Amniotic stem cell (primary cell): ENCODE data around the gene OR4M1.
"Not testable (repeated sequence)": the region's sequence is repeated elsewhere in the genome, so short reads cannot be mapped to it uniquely, and the experiment has no call there.

ENCODE experiments used
- DNase-seq: peaks from one replicate; lab custom pipeline; 2025; lab: John Stamatoyannopoulos, UW

The OR4M1 gene

DNA sequence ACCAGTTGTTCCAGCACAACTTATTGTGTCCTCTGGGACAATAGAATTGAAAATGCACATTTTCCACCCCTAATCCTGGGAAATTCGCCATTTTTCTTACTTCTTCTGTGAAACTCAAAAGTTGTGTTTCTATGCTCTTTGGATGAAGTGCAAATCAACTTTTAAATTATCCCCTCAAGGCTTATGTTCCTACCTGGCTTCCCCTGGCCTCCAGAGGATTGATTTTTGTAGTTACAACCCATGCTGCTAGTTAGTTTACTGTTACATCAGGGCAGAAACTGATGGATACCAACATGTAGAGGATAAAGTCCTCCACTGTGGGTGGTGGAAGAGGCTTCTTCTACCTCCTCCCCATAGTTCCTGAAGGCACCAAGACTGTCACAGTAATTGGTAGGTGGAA, at the start of gene OR4M1:
Gene OR4M1, plus strand, starts transcription at position 301 of the 400 bp plus-strand sequence. CDS start 6,819 bp downstream, outside the sequence.
- DNase-seq = not testable (repeated sequence)

DNA sequence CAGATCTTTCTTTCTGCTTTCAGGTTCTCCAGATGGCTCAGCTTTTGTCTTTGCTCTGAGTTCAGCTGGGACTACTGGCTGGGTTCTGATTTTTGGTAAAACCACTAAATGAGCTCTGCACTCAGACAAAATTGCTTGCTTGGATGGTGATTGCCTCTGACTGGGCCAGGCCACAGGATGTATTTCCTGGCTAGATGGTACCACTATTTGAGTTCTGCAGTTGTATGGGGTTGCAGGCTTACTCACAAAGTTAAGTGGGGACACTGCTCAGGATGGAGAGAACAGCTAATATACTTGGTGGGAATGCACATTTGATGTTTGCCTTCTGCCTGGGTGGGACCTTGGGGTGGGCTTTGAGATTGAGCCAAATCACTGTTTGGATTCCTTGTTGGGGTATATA, 43.9 kb upstream of the OR4M1 start:
- no peak for DNase-seq

- no peak for DNase-seq
Measured at GRCh38 chr14:19729763-19730162, 43.5 kb upstream of the OR4M1 start.

DNA sequence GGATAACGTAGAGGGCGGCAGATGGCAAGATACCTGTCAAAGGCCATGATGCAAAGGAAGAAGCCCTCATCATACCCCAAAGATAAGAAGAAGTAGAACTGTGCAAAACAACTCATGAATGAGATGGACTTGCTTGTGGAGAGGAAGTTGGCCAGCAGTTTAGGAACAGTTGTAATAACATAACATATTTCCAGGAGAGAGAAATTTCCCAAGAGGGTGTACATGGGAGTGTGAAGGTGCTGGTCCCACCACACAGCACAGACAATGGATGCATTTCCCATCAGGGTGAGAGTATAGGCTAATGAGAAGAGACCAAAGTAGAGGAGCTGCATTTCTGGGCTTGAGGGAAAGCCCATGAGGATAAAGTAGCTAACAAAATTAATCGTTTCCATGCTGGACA, 39.4 kb upstream of the OR4M1 start:
- not testable (repeated sequence) for DNase-seq

- DNase-seq = no peak
Measured at GRCh38 chr14:19743256-19743655, 30.0 kb upstream of the OR4M1 start, which contains the start of gene OR4Q3. Gene OR4Q3 (plus strand): TSS chr14:19743571.

DNA sequence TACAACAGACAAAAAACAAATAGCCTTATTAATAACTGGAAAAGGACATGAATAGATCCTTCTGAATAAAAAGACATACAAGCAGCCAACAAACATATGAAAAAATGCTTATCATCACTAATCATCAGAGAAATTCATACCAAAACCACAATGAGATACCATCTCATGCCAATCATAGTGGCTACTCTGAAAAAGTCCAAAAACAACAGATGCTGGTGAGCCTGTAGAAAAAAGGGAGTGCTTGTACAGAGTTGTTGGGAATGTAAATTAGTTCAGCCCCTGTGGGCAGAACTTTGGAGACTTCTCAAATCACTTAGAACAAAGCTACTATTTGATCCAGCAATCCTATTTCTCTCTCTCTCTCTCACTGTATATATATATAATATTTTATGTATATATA, 21.0 kb upstream of the OR4M1 start:
- DNase-seq = not testable (repeated sequence)

GRCh38 chr14:19754172-19754571, 19.1 kb upstream of the OR4M1 start:
- DNase-seq = no peak

DNA sequence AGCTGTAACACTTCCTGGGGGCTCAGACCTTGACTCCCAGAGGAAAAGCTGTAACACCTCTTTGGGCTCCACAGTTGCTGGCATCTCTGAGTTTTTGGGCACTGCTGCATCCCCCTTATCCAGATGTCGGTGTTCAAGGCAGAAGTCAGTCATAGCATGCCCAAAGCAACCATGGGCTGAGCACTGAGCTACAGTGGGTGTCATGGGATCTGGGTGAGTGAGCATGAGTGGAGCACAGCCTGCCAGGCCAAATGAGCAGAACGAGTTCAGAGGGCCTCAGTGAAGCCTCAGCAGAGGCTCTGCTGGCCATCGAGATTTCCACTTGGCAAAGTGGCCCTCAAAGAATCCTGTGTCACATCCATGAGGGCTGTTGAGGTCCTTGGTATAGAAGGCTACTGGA, 1.8 kb upstream of the OR4M1 start:
- DNase-seq = not testable (repeated sequence)

- DNase-seq = no peak
Measured at GRCh38 chr14:19771895-19772430, 1.3 kb upstream of the OR4M1 start.

DNA sequence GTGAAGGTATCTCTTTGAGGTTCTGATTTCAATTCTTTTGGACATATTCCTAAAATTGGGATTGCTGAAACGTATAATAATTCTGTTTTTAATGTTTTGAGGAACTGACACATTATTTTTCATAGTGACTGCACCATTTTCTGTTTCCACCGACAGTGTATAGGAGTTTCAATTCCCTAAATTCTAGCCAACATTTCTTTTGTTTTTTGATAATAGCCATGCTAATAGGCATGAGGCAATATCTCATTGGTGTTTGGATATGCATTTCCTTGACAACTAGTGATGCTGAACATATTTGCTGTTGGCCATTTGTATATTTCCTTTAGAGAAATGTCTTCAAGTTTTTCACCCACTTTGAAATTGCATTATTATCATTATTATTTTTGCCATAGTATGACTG, 850 bp upstream of the OR4M1 start:
- not testable (repeated sequence) for DNase-seq

- DNase-seq = no peak
Measured at GRCh38 chr14:19775587-19775986, 2.3 kb downstream of the OR4M1 start.

- not testable (repeated sequence) for DNase-seq
Measured at GRCh38 chr14:19785848-19786247, 12.5 kb downstream of the OR4M1 start.

DNA sequence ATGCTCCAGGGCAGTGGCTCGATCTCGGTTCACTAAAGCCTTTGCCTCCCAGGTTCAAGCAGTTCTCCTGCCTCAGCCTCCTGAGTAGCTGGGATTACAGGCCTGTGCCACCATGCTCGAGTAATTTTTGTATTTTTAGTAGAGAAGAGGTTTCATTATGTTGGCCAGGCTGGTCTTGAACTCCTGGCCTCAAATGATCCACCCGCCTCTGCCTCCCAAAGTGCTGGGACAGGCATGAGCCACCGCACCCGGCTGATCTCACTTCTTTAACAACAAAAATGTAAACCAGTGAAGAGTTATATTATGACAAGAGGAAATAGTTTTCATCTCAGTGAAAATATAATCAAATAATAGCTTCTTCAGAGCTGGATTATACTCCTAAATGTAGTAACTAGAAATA, 14.0 kb downstream of the OR4M1 start:
- DNase-seq = not testable (repeated sequence)

GRCh38 chr14:19788150-19788549, 14.8 kb downstream of the OR4M1 start:
- not testable (repeated sequence) for DNase-seq

DNA sequence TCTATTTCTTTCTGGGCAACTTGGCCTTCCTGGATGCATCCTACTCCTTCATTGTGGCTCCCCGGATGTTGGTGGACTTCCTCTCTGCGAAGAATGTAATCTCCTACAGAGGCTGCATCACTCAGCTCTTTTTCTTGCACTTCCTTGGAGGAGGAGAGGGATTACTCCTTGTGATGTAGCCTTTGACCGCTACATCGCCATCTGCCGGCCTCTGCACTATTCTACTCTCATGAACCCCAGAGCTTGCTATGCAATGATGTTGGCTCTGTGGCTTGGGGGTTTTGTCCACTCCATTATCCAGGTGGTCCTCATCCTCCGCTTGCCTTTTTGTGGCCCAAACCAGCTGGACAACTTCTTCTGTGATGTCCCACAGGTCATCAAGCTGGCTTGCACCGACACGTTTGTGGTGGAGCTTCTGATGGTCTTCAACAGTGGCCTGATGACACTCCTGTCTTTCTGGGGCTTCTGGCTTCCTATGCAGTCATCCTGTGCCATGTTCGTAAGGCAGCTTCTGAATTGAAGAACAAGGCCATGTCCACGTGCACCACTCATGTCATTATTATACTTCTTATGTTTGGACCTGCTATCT, 23.3 kb downstream of the OR4M1 start:
- not testable (repeated sequence) for DNase-seq

DNA sequence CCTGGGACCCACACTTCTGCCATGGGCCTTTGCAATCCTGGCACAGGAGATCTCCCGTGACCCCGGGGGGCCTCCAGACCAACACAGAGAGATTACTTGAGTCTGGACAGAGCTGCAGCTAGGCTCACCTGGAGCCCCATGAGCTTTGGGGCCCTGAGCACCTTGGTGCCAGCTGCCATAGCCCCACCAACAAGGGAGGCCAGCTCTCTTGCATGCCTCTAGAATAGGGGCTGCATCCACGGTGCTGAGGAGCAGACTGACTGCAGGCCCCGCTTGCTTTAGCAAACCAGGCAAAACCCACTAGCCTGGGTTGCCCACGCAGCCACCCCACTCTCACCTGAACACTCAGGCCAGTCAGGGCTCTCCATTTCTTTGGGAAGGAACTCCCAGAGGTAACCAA, 26.6 kb downstream of the OR4M1 start:
- no peak for DNase-seq

DNA sequence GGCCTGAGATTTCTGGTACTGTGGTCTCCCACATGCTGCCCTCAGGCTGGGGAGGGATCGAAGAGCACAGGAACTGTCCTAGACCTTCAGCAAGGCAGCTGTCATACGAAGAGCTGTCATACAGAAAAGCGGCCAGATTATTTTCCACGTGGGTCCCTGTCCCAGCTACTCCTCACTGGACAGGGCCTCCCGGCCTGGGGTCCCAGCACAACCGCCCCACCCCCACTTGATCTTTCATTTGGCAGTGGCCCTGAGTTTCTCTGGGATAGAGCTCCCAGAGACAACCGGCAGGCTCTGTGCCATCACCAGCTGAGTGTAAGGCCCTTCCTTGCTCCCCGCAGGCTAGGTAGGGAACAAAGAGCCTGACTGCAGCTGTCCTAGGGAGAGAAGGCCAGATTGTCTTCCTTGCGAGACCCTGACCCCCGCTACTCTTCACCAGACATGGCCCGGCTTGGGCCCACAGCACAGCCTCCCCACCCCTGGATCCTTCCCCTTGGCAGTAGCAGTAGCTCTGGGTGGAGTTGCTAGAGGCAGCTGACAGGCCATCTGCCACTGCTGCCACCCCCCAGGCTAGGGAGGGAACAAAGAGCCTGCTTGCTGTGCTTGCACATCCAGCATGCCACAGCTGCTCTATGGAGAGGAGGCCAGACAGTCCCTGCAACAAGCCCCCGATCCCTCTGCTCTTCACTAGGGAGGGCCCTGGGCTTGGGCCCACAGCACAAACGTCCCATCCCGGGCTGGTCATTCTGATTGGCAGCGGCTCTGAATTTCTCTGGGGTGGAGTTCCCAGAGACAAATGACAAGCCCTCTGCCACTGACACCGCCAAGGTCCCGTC, 27.2 kb downstream of the OR4M1 start:
- no peak for DNase-seq

GRCh38 chr14:19801118-19801464, 27.8 kb downstream of the OR4M1 start:
- no peak for DNase-seq

GRCh38 chr14:19803470-19803869, 30.2 kb downstream of the OR4M1 start, which contains the start of gene OR4N2:
Gene OR4N2 (plus strand): TSS chr14:19803770. CDS start chr14:19827449, 23,679 bp downstream.
- not testable (repeated sequence) for DNase-seq

GRCh38 chr14:19813171-19813920, 40.0 kb downstream of the OR4M1 start:
- DNase-seq = not testable (repeated sequence)

GRCh38 chr14:19819879-19820278, 46.6 kb downstream of the OR4M1 start:
- DNase-seq = not testable (repeated sequence)

- not testable (repeated sequence) for DNase-seq
Measured at GRCh38 chr14:19821016-19821415, 47.7 kb downstream of the OR4M1 start.
